Measurements from ENCODE around the gene EEF1G. TPM values are rescaled to one million over a fixed set of nuclear protein-coding genes. Genes with fewer than 3 reads are reported as not detected.
A peak's percentile ranks its signal among the peaks of the same experiment; 100 is the strongest.
"Not testable (repeated sequence)": the region's sequence is repeated elsewhere in the genome, so short reads cannot be mapped to it uniquely, and the experiment has no call there.

Gene EEF1G
- total RNA-seq, 1 donor from 2014 or later, result 1,533 TPM

- peak in 1 of 2 donors; percentile 71 for DNase-seq (ENCODE audit: low read depth in 2 of 2)
Observed at GRCh38 chr11:62603776-62604299, 30.1 kb upstream of the EEF1G start.

- no peak for DNase-seq (ENCODE audit: low read depth in 2 of 2)
Observed at GRCh38 chr11:62603072-62603408, 29.3 kb upstream of the EEF1G start.

- DNase-seq (ENCODE audit: low read depth in 2 of 2), result peak; percentile 65 to 69
Observed at GRCh38 chr11:62602141-62603071, 28.7 kb upstream of the EEF1G start.

GRCh38 chr11:62601372-62602140, 27.9 kb upstream of the EEF1G start, which contains the start of gene MTA2:
Gene MTA2, minus strand, starts transcription at chr11:62601865. Its CDS starts 415 bp downstream, at chr11:62601450.
- DNase-seq (ENCODE audit: low read depth in 2 of 2), result peak; percentile 98

- DNase-seq (ENCODE audit: low read depth in 2 of 2), result peak; percentile 49 to 53
Observed at GRCh38 chr11:62601122-62601371, 27.4 kb upstream of the EEF1G start.

GRCh38 chr11:62600367-62601121, 26.9 kb upstream of the EEF1G start:
- no peak for DNase-seq (ENCODE audit: low read depth in 2 of 2)

DNA sequence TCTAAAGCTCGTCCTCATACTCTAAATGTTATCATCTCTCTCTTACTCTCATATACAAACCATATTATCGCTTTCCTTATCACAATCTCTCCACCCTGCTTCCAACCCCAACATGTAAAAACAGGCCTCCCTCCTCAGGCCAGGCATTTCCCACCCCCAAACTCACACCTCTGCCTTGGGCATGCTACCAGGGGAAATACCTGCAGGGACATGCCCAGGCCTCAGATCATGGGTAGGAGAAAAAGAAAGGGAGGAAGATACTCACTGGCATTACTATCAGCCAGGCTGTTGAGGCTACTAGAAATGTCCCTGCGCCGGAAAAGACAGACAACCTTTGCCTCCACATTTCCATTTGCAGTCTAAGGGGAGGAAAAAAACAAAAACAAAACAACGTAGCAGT, 26.2 kb upstream of the EEF1G start:
- peak in 1 of 2 donors; percentile 29 for DNase-seq (ENCODE audit: low read depth in 2 of 2)

- peak; percentile 95 to 99 for DNase-seq (ENCODE audit: low read depth in 2 of 2)
Observed at GRCh38 chr11:62599069-62599696, 25.5 kb upstream of the EEF1G start.

- DNase-seq (ENCODE audit: low read depth in 2 of 2), result no peak
Observed at GRCh38 chr11:62595124-62595523, 21.4 kb upstream of the EEF1G start.

- DNase-seq (ENCODE audit: low read depth in 2 of 2), result peak; percentile 73 to 80
Observed at GRCh38 chr11:62593434-62594044, 19.8 kb upstream of the EEF1G start.

DNA sequence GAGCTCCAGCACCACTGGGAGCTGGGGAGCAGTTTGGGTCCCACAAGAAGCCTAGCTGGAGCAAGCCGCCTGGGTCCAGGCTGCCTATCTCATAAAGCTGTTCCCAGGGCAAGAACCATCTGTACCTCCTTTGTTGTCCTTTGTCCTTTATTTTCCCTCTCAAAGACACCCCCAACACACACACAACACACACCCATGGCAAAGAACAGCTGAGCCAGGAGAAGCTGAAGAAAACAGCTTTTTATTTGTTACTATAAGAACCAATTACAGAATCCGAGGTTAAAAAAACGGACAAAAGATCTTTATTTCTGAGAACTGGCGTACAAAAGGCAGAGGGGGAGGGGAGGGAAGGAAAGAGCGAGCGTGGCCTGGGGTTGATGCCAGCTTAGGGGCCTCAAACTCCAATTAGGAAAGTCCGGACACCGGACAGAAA, 19.3 kb upstream of the EEF1G start:
- no peak for DNase-seq (ENCODE audit: low read depth in 2 of 2)

DNA sequence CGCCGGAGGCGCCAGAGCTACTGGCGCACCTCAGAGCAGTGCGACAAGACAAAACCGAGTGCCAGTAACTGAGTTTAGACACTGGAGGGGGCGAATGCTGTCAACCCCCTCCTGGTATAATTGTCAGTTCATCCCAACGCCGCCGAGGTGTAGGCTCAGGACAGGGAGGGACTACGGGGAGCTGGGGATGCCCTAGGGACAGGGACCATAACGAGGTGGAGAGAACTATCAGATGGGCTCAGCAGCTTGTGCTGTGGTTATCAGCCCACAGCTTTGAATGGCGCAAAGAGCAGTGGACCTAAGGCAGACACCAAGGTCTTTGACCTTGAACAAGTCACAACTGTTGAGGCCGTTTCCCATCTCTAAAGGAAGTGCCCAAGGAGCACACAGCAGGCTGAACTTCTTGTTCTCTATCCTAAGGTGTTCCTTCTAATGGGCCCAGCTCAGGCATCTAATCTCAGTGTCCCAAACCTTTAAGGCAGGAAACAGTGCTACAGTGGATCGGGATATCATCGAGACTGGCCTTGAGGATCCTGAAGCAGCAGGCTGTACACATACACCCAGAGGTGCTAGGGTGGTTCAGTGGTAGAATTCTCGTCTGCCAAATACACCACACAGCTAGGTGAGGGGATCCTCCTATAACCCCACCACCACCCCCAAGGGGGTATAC, 18.6 kb upstream of the EEF1G start:
- DNase-seq (ENCODE audit: low read depth in 2 of 2), result no peak

DNA sequence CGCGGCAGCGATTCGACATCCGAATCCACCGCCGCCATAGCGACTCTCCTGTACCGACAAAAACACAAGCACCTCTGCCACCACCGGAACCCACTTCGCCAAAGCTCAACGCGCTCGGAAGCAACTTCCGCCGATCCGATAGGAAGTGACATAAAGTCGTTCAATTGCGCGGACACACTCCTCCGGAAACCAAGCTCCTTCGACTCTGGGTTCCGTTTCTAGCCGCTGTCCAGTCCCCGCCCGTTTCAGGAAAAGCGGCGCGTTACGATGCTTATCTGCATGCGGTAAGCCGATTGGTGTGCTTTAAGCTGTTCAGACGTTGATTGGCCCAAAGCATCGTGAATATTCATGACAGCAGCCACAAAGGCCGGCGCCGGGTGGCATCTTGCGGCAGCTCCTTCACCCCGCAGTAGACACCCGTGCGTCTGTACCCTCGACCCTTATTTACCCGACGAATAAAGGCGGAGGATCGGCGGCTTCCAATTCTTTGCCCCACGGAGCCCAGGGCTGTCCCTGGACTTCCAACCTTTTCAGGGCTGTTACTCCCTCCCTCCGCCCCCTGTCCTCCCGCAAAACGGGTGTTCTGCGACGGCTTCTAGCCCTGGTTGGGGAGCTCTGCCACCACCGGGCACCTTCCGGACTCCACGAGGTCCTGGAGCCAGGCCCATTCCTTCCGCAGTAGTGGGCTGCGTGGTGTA, 17.9 kb upstream of the EEF1G start, which contains the start of gene TUT1:
Gene TUT1, minus strand, starts transcription at position 76 of the 698 bp plus-strand sequence. Its CDS starts 38 bp downstream, at position 38.
- peak; percentile 99 to 100 for DNase-seq (ENCODE audit: low read depth in 2 of 2)

DNA sequence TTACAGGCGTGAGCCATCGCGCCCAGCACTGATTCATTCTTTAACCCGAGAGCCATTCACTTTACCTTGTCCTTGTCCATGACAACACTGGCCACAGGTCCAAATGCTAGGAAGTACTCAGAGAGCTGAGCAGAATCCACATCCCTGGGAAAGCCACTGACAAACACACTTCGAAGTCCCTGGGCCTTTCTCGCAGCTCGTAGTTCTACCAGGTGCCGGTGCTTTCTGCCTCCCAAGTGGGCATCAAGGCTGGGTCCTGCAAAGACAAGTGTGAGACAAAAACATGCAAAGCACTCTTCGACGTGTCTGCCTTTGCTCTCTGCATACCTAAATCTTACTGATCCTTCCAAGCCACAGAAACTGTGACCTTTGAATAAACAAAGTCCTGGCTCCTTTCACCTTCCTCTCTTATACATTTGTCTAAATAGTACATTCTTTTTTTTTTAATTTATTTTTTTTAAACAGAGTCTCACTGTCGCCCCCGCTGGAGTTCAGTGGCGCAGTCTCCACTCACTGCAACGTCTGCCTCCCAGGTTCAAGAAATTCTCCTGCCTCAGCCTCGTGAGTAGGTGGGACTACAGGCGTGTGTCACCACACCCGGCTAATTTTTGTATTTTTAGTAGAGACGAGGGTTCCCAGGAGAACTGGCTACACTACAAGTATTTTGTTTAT, 15.4 kb upstream of the EEF1G start:
- DNase-seq (ENCODE audit: low read depth in 2 of 2), result peak; percentile 45 to 58

DNA sequence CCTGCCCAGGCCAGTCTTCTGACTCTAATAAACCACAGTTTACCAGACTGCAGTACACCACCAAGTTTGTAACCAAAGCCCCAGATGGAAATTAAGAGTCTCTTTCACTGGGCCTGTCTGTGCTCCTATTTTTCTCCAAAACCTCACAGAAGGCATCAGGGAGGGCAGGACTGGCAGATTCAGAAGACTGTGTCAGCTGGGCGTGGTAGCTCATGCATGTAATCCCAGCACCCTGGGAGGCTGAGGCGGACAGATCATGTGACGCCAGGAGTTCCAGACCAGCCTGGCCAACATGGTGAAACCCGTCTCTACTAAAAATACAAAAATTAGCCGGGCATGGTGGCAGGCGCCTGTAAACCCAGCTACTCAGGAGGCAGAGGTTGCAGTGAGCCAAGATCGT, 11.7 kb upstream of the EEF1G start:
- not testable (repeated sequence) for DNase-seq (ENCODE audit: low read depth in 2 of 2)

GRCh38 chr11:62581735-62582134, 8.0 kb upstream of the EEF1G start:
- DNase-seq (ENCODE audit: low read depth in 2 of 2), result not testable (repeated sequence)

DNA sequence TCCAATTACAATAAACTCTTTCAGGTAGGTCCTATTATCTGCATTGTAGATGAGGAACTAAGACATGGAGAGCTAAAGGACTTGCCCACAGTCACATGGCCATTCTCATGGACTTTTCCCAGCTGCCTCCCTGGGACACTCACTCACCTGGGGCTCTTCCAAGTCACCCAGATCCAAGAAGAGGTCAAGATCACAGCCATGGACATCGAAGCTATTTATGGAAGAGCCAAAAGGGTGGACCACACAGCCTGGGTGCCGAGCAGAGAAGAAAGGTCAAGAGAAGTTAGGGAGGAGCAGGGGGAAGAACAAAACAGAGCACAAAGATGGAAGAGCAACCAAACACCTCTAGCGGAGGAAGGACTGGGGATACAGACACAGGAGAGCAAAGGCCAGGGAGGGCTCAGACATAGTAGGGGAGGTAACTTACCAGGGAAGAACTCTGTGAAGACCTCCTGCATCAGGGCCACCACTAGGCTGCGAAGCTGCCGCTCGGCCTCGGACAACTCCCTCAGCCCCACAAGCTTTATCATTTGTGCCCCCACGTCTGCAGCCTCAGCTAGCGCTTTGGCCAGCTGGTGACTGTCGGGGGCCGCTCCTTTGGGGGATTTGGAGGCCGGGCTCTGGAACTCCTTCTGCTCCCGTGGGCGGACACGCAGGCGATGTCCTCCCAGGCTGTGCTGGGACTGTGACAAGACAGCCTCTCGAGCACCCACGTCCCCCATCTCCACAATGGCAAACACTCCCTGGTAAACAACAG, 7.4 kb upstream of the EEF1G start:
- DNase-seq (ENCODE audit: low read depth in 2 of 2), result no peak

DNA sequence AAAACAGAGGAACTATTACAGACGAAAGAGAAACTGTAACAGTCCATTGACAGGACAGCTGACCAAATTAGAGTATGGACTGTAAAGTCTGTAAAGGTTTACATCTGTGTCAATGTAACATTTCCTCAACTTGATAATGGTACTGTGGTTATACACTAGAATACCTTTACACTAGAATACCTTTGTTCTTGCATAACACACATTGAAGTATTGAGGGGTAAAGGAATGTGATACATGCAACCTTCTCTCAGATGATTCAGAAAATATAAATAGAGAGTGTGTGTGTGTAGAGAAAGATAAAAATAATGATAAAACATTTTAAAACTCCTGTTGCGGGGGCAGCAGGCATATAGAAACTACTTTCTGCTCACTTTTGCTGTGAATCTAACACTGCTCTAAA, 5.6 kb upstream of the EEF1G start:
- no peak for DNase-seq (ENCODE audit: low read depth in 2 of 2)

Measured in lung microvascular endothelial cell (primary cell).